PFSK-1 (cell line): ENCODE results near the gene APCDD1.

Source experiments
- FOXP2 ChIP-seq: optimal IDR thresholded peaks from 2 replicates; pipeline ENCODE3; 2011; ENCODE audit warnings: borderline replicate concordance, control low read depth, inconsistent platforms; ENCODE audit not compliant: insufficient read depth; ENCODE audit errors: extremely low read length, extremely low read depth
- POLR2AphosphoS5 ChIP-seq: IDR thresholded peaks from 2 replicates; pipeline ENCODE4 v1.6.1; 2012; ENCODE audit warnings: low read depth, mild to moderate bottlenecking, control low read depth, low read length, moderate library complexity
- SIN3A ChIP-seq: IDR thresholded peaks from 2 replicates; pipeline ENCODE4 v1.6.1; 2012; ENCODE audit warnings: mild to moderate bottlenecking, low read length, moderate library complexity, borderline replicate concordance; ENCODE audit not compliant: insufficient read depth
- TAF1 ChIP-seq: IDR thresholded peaks from 2 replicates; pipeline ENCODE4 v1.6.1; 2012; ENCODE audit warnings: low read length, control low read depth, borderline replicate concordance; ENCODE audit not compliant: insufficient read depth
- TF ChIP-seq, protein P1 (sequence below), 2 experiments: IDR thresholded peaks; 2 replicates each; pipeline versions ENCODE4 v1.6.1 to v1.8.0; 2011 to 2012; ENCODE audit warnings: low read depth in 2 of 2, low read length in 2 of 2, control low read depth in 1 of 2, inconsistent platforms in 1 of 2, mild to moderate bottlenecking in 1 of 2, moderate library complexity in 1 of 2; ENCODE audit not compliant: insufficient read depth in 1 of 2

Gene APCDD1

DNA sequence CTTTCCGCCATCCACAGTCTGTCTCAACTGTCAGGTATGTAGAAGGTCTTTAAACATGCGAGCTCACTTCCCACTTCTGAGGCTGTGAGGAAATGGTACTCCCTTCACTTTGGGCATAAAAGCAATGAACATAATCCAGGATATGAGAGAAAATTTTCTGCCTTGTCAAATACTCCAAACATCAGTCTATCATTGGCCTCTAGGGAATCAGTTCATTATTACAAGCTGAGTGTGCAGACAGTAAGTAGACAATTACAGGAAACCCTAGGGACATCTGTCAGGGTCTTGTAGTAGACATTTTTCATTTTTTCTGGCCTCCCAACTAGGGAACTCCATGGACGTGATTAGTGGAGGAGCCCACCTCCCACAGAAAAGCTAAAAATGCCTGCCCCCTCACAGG is 13.6 kb upstream of the APCDD1 start:
- TF ChIP-seq SIN3A: no peak

DNA sequence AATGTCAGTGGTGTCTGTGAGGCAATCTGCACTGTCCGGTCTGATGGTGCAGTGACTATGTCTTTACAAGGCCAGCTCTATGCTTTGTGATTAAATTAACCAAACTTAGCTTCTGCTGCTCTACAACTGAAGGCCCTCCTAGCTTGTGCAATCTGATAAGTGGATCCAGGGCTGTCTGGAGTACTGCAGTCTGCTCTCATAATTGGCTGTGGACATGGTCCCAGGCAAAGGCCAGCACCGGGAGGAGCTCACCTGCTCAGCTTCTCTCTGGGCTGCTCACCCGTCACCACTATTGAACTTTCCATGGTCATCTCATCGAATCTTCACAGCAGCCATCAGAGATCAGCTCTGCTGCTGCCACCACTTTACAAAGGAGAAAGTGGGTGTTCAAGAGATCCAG is 13.0 kb upstream of the APCDD1 start:
- TF ChIP-seq, protein P1, sequence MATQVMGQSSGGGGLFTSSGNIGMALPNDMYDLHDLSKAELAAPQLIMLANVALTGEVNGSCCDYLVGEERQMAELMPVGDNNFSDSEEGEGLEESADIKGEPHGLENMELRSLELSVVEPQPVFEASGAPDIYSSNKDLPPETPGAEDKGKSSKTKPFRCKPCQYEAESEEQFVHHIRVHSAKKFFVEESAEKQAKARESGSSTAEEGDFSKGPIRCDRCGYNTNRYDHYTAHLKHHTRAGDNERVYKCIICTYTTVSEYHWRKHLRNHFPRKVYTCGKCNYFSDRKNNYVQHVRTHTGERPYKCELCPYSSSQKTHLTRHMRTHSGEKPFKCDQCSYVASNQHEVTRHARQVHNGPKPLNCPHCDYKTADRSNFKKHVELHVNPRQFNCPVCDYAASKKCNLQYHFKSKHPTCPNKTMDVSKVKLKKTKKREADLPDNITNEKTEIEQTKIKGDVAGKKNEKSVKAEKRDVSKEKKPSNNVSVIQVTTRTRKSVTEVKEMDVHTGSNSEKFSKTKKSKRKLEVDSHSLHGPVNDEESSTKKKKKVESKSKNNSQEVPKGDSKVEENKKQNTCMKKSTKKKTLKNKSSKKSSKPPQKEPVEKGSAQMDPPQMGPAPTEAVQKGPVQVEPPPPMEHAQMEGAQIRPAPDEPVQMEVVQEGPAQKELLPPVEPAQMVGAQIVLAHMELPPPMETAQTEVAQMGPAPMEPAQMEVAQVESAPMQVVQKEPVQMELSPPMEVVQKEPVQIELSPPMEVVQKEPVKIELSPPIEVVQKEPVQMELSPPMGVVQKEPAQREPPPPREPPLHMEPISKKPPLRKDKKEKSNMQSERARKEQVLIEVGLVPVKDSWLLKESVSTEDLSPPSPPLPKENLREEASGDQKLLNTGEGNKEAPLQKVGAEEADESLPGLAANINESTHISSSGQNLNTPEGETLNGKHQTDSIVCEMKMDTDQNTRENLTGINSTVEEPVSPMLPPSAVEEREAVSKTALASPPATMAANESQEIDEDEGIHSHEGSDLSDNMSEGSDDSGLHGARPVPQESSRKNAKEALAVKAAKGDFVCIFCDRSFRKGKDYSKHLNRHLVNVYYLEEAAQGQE (IDR thresholded peaks at IDR 0.05; ENCODE audit: insufficient read depth in 1 of 2, low read depth in 2 of 2, low read length in 2 of 2): no peak
- TF ChIP-seq SIN3A (no peak), POLR2AphosphoS5 (no peak), FOXP2 (no peak), TAF1 (no peak)

DNA sequence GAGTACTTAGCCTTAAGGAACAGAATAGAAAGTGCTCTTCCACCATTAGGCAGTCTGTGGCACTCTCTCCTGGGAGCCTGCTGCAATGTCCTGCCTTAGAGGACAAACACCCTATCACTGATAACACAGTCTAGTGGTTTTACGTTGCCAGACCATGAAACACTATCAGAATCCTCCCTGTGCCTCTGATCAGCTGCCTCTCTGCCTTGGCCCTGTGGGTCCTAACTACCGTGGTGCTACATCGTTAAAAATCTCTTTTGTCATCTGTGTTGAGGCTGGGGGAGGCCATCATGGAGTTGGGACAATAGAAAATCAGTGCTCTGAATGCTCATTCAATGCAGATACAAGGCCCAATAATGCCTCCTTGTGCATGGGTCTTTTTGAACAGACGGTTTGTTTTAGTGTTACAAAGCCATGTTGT is 11.9 kb upstream of the APCDD1 start:
- TF ChIP-seq, protein P1 (IDR thresholded peaks at IDR 0.05; ENCODE audit: insufficient read depth in 1 of 2, low read depth in 2 of 2, low read length in 2 of 2): no peak
- TF ChIP-seq POLR2AphosphoS5: no peak
- TF ChIP-seq SIN3A: no peak
- TF ChIP-seq TAF1: no peak
- no peak for TF ChIP-seq FOXP2

- TF ChIP-seq, protein P1 (IDR thresholded peaks at IDR 0.05; ENCODE audit: insufficient read depth in 1 of 2, low read depth in 2 of 2, low read length in 2 of 2): no peak
- TF ChIP-seq SIN3A: no peak
Measured at GRCh38 chr18:10443001-10443400, 11.4 kb upstream of the APCDD1 start.

DNA sequence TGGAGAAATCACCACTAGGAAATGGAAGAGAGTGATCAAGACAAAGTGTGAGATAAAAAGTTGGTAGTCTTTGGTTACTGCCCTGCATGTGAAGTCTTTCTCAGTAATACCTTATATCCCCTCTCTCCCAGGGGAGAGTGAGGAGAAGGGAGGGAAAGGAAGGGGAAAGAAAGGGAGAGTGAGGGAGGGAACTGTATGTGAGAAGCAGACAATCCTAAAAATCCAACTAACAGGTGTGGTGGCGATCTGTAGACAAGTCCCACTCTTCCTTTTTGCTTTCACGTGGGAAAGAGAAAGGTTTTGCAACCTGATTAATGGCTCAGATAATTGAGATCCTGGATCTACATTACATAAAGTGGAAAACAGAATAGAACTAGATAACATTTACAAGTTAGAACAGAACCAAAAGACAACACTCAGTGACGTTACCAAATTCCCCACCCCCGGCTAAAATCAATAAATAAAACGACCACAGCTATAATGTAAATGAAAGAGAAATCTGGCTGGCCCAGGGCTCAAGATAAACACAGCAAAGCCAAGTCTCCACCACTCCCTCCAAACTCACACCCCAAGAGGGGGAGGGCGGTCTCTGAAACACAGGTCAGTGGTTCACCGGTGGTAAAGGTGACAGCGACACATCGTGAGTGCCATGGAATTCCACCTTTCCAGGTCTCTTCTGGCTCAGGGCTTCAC is 10.0 kb upstream of the APCDD1 start:
- TF ChIP-seq FOXP2: no peak
- TF ChIP-seq TAF1: no peak
- no peak for TF ChIP-seq POLR2AphosphoS5

GRCh38 chr18:10449396-10449795 is 5.0 kb upstream of the APCDD1 start:
- TF ChIP-seq POLR2AphosphoS5 (no peak), SIN3A (no peak), TAF1 (no peak)

DNA sequence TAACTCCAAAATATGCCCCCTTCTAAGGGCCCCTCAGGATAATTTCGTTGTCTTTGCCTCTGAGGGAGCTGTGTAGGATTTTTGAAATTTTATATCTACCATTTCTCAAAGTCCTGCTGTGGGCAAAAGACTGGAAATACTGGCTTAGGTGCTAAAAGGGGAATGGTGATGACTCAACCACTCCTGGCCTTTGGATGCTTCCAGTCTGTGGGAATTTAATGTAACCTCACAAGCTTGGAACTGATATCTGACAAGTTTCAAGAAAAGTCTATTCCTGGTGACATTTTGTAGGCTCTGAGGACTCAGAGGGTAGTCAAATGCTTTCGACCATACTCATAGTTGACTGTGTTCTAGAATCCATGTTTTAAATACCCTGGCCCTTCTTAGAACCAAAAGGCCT is 3.4 kb upstream of the APCDD1 start:
- TF ChIP-seq POLR2AphosphoS5 (no peak), FOXP2 (no peak), TAF1 (no peak), SIN3A (no peak)
- TF ChIP-seq, protein P1 (IDR thresholded peaks at IDR 0.05; ENCODE audit: insufficient read depth in 1 of 2, low read depth in 2 of 2, low read length in 2 of 2): no peak
